ENCODE data around the gene DIO3. TPM values are rescaled to one million over a fixed set of nuclear protein-coding genes. Genes with fewer than 3 reads are reported as not detected.
A peak's percentile ranks its signal among the peaks of the same experiment; 100 is the strongest.

DIO3 gene
- total and polyA plus RNA-seq, 2 donors (not counting 1 experiment from before 2014, with no cell fraction given) = not detected

DNA sequence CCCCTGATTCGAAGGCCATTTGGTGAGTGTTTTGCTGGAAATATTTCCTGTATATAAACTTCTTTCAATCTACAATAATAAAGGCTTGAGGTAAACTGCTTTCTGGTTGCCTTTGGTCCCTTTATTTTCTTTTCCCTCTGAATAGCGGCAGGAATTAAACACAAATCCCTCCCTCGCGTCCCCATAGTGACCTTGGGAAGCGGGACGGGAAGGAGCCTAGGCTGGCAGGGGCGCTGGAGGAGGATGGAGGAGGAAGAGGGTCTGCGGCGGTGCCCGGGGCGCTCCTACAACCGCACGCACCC lies 2.0 kb downstream of the DIO3 start:
- no peak for DNase-seq
- Histone ChIP-seq H3K79me2 (ENCODE audit: control insufficient read depth, insufficient read depth, low read length) (no peaks in the 10 kb centered on the region), H3K27me3 (replicated peaks in 1 of 4; ENCODE audit: control extremely low read depth in 1 of 4, control insufficient read depth in 3 of 4, insufficient read depth in 4 of 4, low read length in 3 of 4) (peaks cover 0 to 76% (median 32%) of the 10 kb centered on the region in 4 experiments), H3K9ac (ENCODE audit: low read length) (no peak overlapping the region), H3K4me3 (ENCODE audit: control extremely low read depth in 1 of 5, extremely low read depth in 1 of 5, insufficient read depth in 1 of 5, low read depth in 2 of 5, low read length in 4 of 5) (peak overlapping the region in 1 of 5 experiments; percentile 15), H3K9me3 (ENCODE audit: control extremely low read depth in 1 of 3, control insufficient read depth in 2 of 3, insufficient read depth in 1 of 3, low read length in 2 of 3) (peaks cover 0 to 37% (median 7%) of the 10 kb centered on the region in 3 donors), H3K27ac (ENCODE audit: low read length in 2 of 2) (no peak overlapping the region), H4K20me1 (ENCODE audit: control insufficient read depth, insufficient read depth, low read length, poor library complexity, severe bottlenecking) (no peaks in the 10 kb centered on the region), H2AFZ (ENCODE audit: insufficient read depth, low read depth, low read length, poor library complexity, severe bottlenecking) (no peak overlapping the region), H3K36me3 (replicated peaks in 1 of 2; ENCODE audit: control extremely low read depth in 1 of 2, control insufficient read depth in 1 of 2, extremely low read depth in 1 of 2, insufficient read depth in 2 of 2, low read length in 1 of 2) (no peaks in the 10 kb centered on the region), H3K4me2 (replicated peaks; ENCODE audit: low read depth, low read length, poor library complexity, severe bottlenecking) (peak overlapping the region; percentile 32), H3K4me1 (ENCODE audit: control insufficient read depth in 2 of 2, insufficient read depth in 2 of 2, low read length in 2 of 2) (peaks cover 0 to 28% of the 10 kb centered on the region in 2 donors)
- Mint-ChIP-seq H3K4me1 (peaks cover 10% of the 10 kb centered on the region), H3K9me3 (ENCODE audit: insufficient read depth) (no peaks in the 10 kb centered on the region), H3K27me3 (peaks cover 59% of the 10 kb centered on the region), H3K27ac (no peak overlapping the region), H3K4me3 (no peak overlapping the region)
- no peak for TF ChIP-seq EZH2 (IDR thresholded peaks at IDR 0.05; ENCODE audit: borderline replicate concordance, insufficient read depth, low read depth, low read length, poor library complexity, severe bottlenecking)
- TF ChIP-seq, protein P1, sequence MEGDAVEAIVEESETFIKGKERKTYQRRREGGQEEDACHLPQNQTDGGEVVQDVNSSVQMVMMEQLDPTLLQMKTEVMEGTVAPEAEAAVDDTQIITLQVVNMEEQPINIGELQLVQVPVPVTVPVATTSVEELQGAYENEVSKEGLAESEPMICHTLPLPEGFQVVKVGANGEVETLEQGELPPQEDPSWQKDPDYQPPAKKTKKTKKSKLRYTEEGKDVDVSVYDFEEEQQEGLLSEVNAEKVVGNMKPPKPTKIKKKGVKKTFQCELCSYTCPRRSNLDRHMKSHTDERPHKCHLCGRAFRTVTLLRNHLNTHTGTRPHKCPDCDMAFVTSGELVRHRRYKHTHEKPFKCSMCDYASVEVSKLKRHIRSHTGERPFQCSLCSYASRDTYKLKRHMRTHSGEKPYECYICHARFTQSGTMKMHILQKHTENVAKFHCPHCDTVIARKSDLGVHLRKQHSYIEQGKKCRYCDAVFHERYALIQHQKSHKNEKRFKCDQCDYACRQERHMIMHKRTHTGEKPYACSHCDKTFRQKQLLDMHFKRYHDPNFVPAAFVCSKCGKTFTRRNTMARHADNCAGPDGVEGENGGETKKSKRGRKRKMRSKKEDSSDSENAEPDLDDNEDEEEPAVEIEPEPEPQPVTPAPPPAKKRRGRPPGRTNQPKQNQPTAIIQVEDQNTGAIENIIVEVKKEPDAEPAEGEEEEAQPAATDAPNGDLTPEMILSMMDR (IDR thresholded peaks at IDR 0.05) = no peak
- ChIA-PET CTCF (no interaction called here), POLR2A (no interaction called here)
- intact Hi-C loops (cut with micrococcal nuclease) = no loop called here
- 9% methylated on average over 8 of the region's 13 CpGs for WGBS (ENCODE audit: insufficient coverage)
- ATAC-seq (ENCODE audit: low read depth) = no peak

DNA sequence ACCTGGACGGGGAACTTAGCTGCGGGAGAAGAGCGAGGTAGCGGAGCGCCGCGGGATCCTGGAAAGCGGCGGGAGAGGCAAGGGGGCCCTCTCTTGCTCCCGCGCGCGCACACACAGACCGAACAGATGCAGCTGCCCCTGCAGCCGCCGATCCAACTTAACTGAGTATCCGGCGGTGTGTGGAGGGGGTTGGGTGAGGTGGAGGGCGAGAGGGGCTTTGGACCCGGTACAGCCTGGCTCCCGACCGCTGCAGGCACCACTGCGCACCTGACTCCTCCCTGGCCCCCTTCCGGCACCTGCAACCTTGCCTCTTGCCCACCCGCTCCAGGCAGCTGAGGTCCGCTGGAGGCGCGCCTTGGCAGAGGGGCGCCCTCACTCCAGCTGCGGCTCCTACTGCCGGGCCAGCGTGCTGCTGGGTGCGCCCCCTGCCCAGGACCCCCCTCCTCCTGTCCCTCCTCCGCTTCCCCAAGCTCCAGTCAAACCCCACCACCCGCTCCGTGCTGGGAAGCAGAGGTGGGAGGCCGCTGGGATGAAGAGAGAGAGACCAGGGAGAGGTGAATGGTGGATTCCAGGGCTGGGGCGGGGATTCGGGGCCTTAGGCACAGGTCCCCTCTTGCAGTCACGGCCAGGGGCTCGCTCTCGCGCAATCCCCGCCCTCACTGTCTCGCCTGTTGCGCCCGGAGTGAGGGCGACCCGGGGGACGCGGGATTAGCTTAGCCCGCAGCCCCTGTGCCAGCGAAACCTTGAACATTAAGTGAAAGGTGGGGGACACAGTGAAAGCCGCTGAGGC lies 2.6 kb downstream of the DIO3 start:
- H3K4me1 ChIP-seq (ENCODE audit: control insufficient read depth in 2 of 2, insufficient read depth in 2 of 2, low read length in 2 of 2) = peaks cover 0 to 28% of the 10 kb centered on the region in 2 donors
- H2AFZ ChIP-seq (ENCODE audit: insufficient read depth, low read depth, low read length, poor library complexity, severe bottlenecking) = no peak overlapping the region
- POLR2A ChIA-PET = no interaction called here
- H3K4me2 ChIP-seq (replicated peaks; ENCODE audit: low read depth, low read length, poor library complexity, severe bottlenecking) = peak overlapping the region; percentile 32
- no peaks in the 10 kb centered on the region for H3K79me2 ChIP-seq (ENCODE audit: control insufficient read depth, insufficient read depth, low read length)
- H3K27ac ChIP-seq (ENCODE audit: low read length in 2 of 2) = no peak overlapping the region
- peaks cover 57% of the 10 kb centered on the region for H3K27me3 Mint-ChIP-seq
- no peaks in the 10 kb centered on the region for H3K9me3 Mint-ChIP-seq (ENCODE audit: insufficient read depth)
- H3K4me3 Mint-ChIP-seq = no peak overlapping the region
- H3K9ac ChIP-seq (ENCODE audit: low read length) = no peak overlapping the region
- H3K9me3 ChIP-seq (ENCODE audit: control extremely low read depth in 1 of 3, control insufficient read depth in 2 of 3, insufficient read depth in 1 of 3, low read length in 2 of 3) = peaks cover 0 to 37% (median 7%) of the 10 kb centered on the region in 3 donors
- H3K27ac Mint-ChIP-seq = no peak overlapping the region
- CTCF ChIA-PET = no interaction called here
- WGBS (ENCODE audit: insufficient coverage) = 6% methylated on average over 47 of the region's 54 CpGs
- no peak overlapping the region for H3K4me3 ChIP-seq (ENCODE audit: control extremely low read depth in 1 of 5, extremely low read depth in 1 of 5, insufficient read depth in 1 of 5, low read depth in 2 of 5, low read length in 4 of 5)
- peaks cover 10% of the 10 kb centered on the region for H3K4me1 Mint-ChIP-seq
- no peak for TF ChIP-seq EZH2 (IDR thresholded peaks at IDR 0.05; ENCODE audit: borderline replicate concordance, insufficient read depth, low read depth, low read length, poor library complexity, severe bottlenecking)
- TF ChIP-seq, protein P1 (IDR thresholded peaks at IDR 0.05) = no peak
- DNase-seq (no peak), ATAC-seq (ENCODE audit: low read depth) (no peak)
- peaks cover 0 to 75% (median 31%) of the 10 kb centered on the region in 4 experiments for H3K27me3 ChIP-seq (replicated peaks in 1 of 4; ENCODE audit: control extremely low read depth in 1 of 4, control insufficient read depth in 3 of 4, insufficient read depth in 4 of 4, low read length in 3 of 4)
- H3K36me3 ChIP-seq (replicated peaks in 1 of 2; ENCODE audit: control extremely low read depth in 1 of 2, control insufficient read depth in 1 of 2, extremely low read depth in 1 of 2, insufficient read depth in 2 of 2, low read length in 1 of 2) = no peaks in the 10 kb centered on the region
- H4K20me1 ChIP-seq (ENCODE audit: control insufficient read depth, insufficient read depth, low read length, poor library complexity, severe bottlenecking) = no peaks in the 10 kb centered on the region
- intact Hi-C loops (cut with micrococcal nuclease) = no loop called here
